Measurements from ENCODE around the gene CTNNA1.

GRCh38 chr5:138870611-138871010 lies 117.4 kb downstream of the CTNNA1 start:
- TF ChIP-seq EZH2 (IDR thresholded peaks at IDR 0.05; ENCODE audit: insufficient read depth, low read length) (no peak), CTCF (IDR thresholded peaks at IDR 0.05; ENCODE audit: insufficient read depth, low read depth, low read length) (no peak)

Data from astrocyte (in vitro differentiated cells and primary cell).